Anterior cingulate cortex (tissue), 58 donors: ENCODE data around the gene KCP.

ENCODE experiments used
- DNase-seq, 58 donors: peaks; one replicate each; lab custom pipeline; 2025; lab: John Stamatoyannopoulos, UW

The KCP gene

GRCh38 chr7:128939075-128939860 is 28.8 kb upstream of the KCP start:
- DNase-seq, result peak in 2 of 58 donors; percentile 10 to 21

GRCh38 chr7:128938544-128939074 is 28.1 kb upstream of the KCP start:
- no peak for DNase-seq

- DNase-seq, result peak in 5 of 58 donors; percentile 13 to 25 (median 18)
These were observed 27.4 kb upstream of the KCP start, which contains the start of gene IRF5 for GRCh38 chr7:128937647-128938543. TSS of gene IRF5 (plus strand) at chr7:128937927. CDS start at chr7:128942082, 4,155 bp downstream.

- no peak for DNase-seq
These were observed 26.8 kb upstream of the KCP start for GRCh38 chr7:128937271-128937646.

GRCh38 chr7:128936798-128937197 is 26.3 kb upstream of the KCP start:
- DNase-seq, result no peak

GRCh38 chr7:128935342-128935730 is 24.8 kb upstream of the KCP start:
- DNase-seq, result no peak

GRCh38 chr7:128934361-128935341 is 24.1 kb upstream of the KCP start:
- no peak for DNase-seq

- peak in 12 of 58 donors; percentile 12 to 49 (median 30) for DNase-seq
These were observed 22.8 kb upstream of the KCP start for GRCh38 chr7:128933180-128933891.

- no peak for DNase-seq
These were observed 22.3 kb upstream of the KCP start for GRCh38 chr7:128932862-128933179.

- no peak for DNase-seq
These were observed 21.7 kb upstream of the KCP start for GRCh38 chr7:128931965-128932861.

GRCh38 chr7:128931190-128931798 is 20.8 kb upstream of the KCP start:
- DNase-seq, result no peak

- no peak for DNase-seq
These were observed 18.6 kb upstream of the KCP start for GRCh38 chr7:128928882-128929788.

- no peak for DNase-seq
These were observed 17.8 kb upstream of the KCP start for GRCh38 chr7:128928159-128928813.

GRCh38 chr7:128924707-128925588 is 14.4 kb upstream of the KCP start:
- DNase-seq, result no peak

- DNase-seq, result no peak
These were observed 12.9 kb upstream of the KCP start for GRCh38 chr7:128923411-128923800.
